Breast epithelium (tissue), 4 donors: Measurements from ENCODE around the gene KCTD1. TPM values are rescaled to one million over a fixed set of nuclear protein-coding genes. Genes with fewer than 3 reads are reported as not detected.

Experiments used
- DNase-seq, 2 donors: peaks; one replicate each; pipeline ENCODE4 v3.0.0-alpha.2; 2019; ENCODE audit warnings: low spot score in 2 of 2
- H3K27ac ChIP-seq, 2 donors: fragments of 200-600 bp; sonication (generic) in 1 of 2; one replicate each; pipeline ENCODE4 v1.5.1; 2016 to 2019; ENCODE audit warnings: mild to moderate bottlenecking in 1 of 2
- H3K27me3 ChIP-seq, 2 donors: fragments of 200-600 bp; sonication (generic) in 1 of 2; one replicate each; pipeline versions ENCODE4 v1.5.1 to v1.6.0; 2017 to 2019; ENCODE audit warnings: control low read depth in 1 of 2, mild to moderate bottlenecking in 1 of 2
- H3K36me3 ChIP-seq: fragments of 200-600 bp; one replicate; pipeline ENCODE4 v1.5.1; 2019
- H3K4me1 ChIP-seq, 2 donors: fragments of 200-600 bp; sonication (generic); one replicate each; pipeline ENCODE4 v1.5.1; 2016 to 2019; ENCODE audit warnings: control low read depth in 1 of 2
- H3K4me3 ChIP-seq, 3 donors: fragments of 200-600 bp; sonication (generic); 1 replicate in 2 of 3; 2 replicates in 1 of 3; pipeline ENCODE4 v1.5.1; 2016 to 2019; ENCODE audit warnings: mild to moderate bottlenecking in 3 of 3, moderate library complexity in 2 of 3
- H3K9me3 ChIP-seq, 2 donors: fragments of 200-600 bp; sonication (generic) in 1 of 2; one replicate each; pipeline ENCODE4 v1.5.1; 2016 to 2019; ENCODE audit warnings: control low read depth in 1 of 2
- POLR2A ChIP-seq: fragments of 450-650 bp; IDR thresholded peaks from one replicate; pipeline ENCODE4 v1.6.1; 2016; ENCODE audit warnings: antibody characterized with exemption, mild to moderate bottlenecking, moderate library complexity
- POLR2AphosphoS5 ChIP-seq, 3 donors: sonication (generic); formaldehyde crosslinking; IDR thresholded peaks; one replicate each; pipeline ENCODE4 v1.6.1; 2017; ENCODE audit warnings: antibody characterized with exemption in 3 of 3
- intact Hi-C: fragments of 100-400 bp; cut with DNase I; formaldehyde crosslinking; loops from one replicate; pipeline ENCODE4 v1.15.1; 2023; ENCODE audit warnings: low total_unique reads
- total RNA-seq, 3 donors: library from RNA; depleted of rRNA; stranded (reverse); fragments of >200 nt; gene quantifications; one replicate each; pipeline ENCODE4 v1.1.0, GENCODE V29; 2016
- TF ChIP-seq, protein P1 (sequence below), 3 donors: fragments of 450-650 bp; IDR thresholded peaks; one replicate each; pipeline ENCODE4 v1.5.1; 2016 to 2017; ENCODE audit warnings: antibody characterized with exemption in 3 of 3, mild to moderate bottlenecking in 3 of 3, moderate library complexity in 3 of 3

KCTD1 gene
- total RNA-seq, 3 donors from 2014 or later = 5.6 to 47.3 (median 41.6) TPM

DNA sequence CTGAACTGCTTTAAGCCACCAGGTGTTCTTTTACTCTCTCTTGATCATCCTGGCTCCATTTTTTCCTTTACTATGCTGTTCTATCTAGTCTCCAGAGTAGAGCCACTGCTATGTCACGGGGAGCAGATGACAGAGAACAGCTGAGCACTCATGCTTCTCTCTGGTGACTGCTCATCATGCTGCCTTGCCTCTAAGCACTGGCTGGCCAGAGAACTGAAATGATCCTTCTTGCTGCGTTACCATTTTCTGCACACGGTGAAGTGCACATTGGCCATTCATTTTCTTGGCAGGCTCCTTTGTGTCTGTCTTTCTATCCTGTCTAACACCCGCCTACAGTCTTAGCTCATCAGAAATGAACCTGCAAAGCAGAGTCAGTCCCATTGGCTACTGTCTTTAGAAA lies 86.0 kb downstream of the KCTD1 start:
- Histone ChIP-seq H3K27me3 (no peaks in the 10 kb centered on the region), H3K36me3 (no peaks in the 10 kb centered on the region), H3K9me3 (no peaks in the 10 kb centered on the region), H3K4me1 (no peaks in the 10 kb centered on the region), H3K27ac (no peak overlapping the region), H3K4me3 (no peak overlapping the region)
- intact Hi-C loops = no loop called here
- no peak for DNase-seq
- TF ChIP-seq POLR2A = no peak
- no peak for TF ChIP-seq POLR2AphosphoS5 (IDR thresholded peaks at IDR 0.05)
- TF ChIP-seq, protein P1, sequence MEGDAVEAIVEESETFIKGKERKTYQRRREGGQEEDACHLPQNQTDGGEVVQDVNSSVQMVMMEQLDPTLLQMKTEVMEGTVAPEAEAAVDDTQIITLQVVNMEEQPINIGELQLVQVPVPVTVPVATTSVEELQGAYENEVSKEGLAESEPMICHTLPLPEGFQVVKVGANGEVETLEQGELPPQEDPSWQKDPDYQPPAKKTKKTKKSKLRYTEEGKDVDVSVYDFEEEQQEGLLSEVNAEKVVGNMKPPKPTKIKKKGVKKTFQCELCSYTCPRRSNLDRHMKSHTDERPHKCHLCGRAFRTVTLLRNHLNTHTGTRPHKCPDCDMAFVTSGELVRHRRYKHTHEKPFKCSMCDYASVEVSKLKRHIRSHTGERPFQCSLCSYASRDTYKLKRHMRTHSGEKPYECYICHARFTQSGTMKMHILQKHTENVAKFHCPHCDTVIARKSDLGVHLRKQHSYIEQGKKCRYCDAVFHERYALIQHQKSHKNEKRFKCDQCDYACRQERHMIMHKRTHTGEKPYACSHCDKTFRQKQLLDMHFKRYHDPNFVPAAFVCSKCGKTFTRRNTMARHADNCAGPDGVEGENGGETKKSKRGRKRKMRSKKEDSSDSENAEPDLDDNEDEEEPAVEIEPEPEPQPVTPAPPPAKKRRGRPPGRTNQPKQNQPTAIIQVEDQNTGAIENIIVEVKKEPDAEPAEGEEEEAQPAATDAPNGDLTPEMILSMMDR (IDR thresholded peaks at IDR 0.05) = no peak

DNA sequence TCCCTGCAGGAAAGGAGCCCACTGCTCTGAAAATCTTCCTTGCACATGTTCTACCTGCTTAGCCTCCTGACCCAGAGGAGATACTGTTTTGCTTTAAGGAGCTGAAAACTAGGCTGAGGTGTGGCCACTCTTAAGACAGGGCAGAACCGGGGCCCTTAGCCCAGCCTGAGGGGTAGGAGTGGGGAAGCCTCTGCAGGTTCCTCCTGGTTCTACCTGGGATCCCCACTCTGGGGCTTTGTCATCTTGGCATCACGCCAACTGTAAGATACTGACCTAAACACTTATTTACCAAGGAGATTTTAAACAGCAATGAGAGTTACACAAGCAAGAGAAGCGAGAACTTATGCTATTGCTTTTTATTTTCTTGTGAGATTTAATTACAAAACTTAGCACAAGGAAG lies 86.9 kb downstream of the KCTD1 start:
- Histone ChIP-seq H3K4me3 (no peak overlapping the region), H3K27me3 (no peaks in the 10 kb centered on the region), H3K9me3 (no peaks in the 10 kb centered on the region), H3K27ac (no peak overlapping the region), H3K36me3 (no peaks in the 10 kb centered on the region), H3K4me1 (no peaks in the 10 kb centered on the region)
- DNase-seq = no peak
- TF ChIP-seq POLR2A = no peak
- TF ChIP-seq, protein P1 (IDR thresholded peaks at IDR 0.05) = no peak
- TF ChIP-seq POLR2AphosphoS5 (IDR thresholded peaks at IDR 0.05) = no peak
- intact Hi-C loops = no loop called here

DNA sequence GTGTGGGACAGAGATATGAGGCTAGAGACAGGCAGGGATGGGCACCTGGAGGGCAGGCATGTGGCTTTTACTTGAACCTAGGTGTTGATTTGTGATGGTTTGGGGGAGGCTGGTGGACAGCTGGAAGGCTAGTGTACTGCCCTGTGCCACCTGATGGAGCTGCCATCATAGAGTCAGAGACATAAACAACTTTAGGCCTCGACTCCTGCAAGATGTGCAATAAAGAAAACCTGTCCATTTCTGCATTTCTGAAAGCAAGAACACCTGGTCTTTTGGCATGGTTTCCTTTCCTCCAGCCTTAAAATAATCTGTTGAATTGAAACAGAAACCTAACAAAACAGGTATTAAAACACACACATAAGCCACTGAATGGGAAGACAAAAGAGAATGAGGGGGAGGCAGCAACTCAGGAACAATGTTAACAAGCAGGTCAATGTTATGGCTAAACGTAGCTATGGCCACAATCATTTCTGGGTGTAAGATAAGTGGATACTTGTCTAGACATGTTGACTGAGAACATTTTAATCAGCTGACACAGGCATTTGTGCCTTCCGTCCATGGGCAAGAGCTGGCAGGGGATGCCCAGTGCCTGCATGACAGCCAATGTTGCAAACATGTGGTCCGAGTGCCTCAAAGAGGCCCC lies 87.8 kb downstream of the KCTD1 start:
- intact Hi-C loops = no loop called here
- DNase-seq = no peak
- no peak overlapping the region for H3K4me3 ChIP-seq
- H3K4me1 ChIP-seq = no peaks in the 10 kb centered on the region
- H3K9me3 ChIP-seq = no peaks in the 10 kb centered on the region
- no peak for TF ChIP-seq POLR2A
- TF ChIP-seq, protein P1 (IDR thresholded peaks at IDR 0.05) = no peak
- no peak for TF ChIP-seq POLR2AphosphoS5 (IDR thresholded peaks at IDR 0.05)
- no peak overlapping the region for H3K27ac ChIP-seq
- no peaks in the 10 kb centered on the region for H3K36me3 ChIP-seq
- no peaks in the 10 kb centered on the region for H3K27me3 ChIP-seq

DNA sequence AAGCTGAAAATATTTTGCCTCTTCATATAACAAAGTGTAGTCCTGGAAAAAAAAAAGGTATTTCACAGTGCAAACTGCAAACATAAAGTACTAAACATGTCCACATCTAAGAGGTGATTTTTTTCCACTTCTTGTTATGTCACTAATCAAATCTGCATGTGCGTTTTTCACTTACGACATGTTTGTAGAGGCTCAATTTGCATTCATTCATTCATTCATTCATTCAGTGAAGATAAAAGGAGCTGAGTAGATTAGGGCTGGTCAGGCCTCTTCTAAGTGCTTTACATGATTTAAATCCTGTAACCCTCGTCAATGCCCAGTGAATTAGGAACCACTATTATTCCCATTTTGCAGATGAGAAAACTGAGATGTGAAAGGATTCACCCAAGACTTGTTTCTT lies 88.5 kb downstream of the KCTD1 start:
- no peak for TF ChIP-seq POLR2A
- TF ChIP-seq POLR2AphosphoS5 (IDR thresholded peaks at IDR 0.05) = no peak
- TF ChIP-seq, protein P1 (IDR thresholded peaks at IDR 0.05) = no peak
- no peaks in the 10 kb centered on the region for H3K4me1 ChIP-seq
- no peak overlapping the region for H3K4me3 ChIP-seq
- H3K27ac ChIP-seq = no peak overlapping the region
- H3K36me3 ChIP-seq = no peaks in the 10 kb centered on the region
- intact Hi-C loops = no loop called here
- DNase-seq = no peak
- no peaks in the 10 kb centered on the region for H3K27me3 ChIP-seq
- H3K9me3 ChIP-seq = no peaks in the 10 kb centered on the region

DNA sequence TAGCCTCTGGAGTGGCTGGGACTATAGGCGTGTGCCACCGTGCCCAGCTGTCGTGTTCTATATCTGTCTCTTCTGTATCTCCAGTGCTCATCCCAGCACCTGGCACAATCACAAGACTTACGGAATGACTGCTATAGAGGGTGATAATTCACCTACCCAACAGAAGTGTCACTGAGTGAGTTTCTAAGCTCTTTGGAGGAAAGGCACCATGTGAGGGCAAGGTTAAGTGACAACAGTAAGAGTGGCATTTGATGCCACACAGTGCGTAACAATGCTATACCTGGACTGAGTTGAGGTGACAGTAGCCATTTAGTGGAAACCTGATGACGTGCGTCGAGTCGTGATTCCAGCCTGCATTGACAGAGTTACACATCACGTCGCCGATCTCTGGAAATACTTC lies 89.0 kb downstream of the KCTD1 start:
- no peak for DNase-seq
- TF ChIP-seq, protein P1 (IDR thresholded peaks at IDR 0.05) = no peak
- TF ChIP-seq POLR2A = no peak
- no peak for TF ChIP-seq POLR2AphosphoS5 (IDR thresholded peaks at IDR 0.05)
- H3K27me3 ChIP-seq = no peaks in the 10 kb centered on the region
- no peaks in the 10 kb centered on the region for H3K9me3 ChIP-seq
- no peaks in the 10 kb centered on the region for H3K4me1 ChIP-seq
- H3K4me3 ChIP-seq = no peak overlapping the region
- no peaks in the 10 kb centered on the region for H3K36me3 ChIP-seq
- peak overlapping the region; percentile 73 to 74 for H3K27ac ChIP-seq
- intact Hi-C loops = no loop called here
